GM19043 (cell line): ENCODE measurements around the gene ADIPOR1.

Source experiments
- ATAC-seq: cut with Tn5 transposase; IDR thresholded peaks from one replicate; pipeline ENCODE4 v1.9.1; 2021; ENCODE audit warnings: low read depth; ENCODE audit not compliant: unreplicated experiment

Gene ADIPOR1

DNA sequence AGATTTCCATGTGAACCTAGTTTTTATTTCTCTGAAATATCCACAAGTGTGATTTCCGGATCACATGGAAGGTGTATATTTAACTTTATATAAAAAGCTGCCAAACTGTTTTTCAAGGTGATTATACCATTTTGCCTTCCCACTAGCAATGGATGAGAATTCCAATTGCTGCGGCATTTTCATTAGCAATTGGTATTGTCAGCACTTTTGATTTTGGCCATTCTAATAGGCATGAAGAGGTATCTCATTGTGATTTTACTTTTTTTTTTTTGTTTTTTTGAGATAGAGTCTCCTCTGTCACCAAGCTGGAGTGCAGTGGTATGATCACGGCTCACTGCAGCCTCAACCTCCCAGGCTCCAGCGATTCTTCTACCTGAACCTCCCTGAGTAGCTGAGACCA lies 13.9 kb upstream of the ADIPOR1 start:
- no peak for ATAC-seq

DNA sequence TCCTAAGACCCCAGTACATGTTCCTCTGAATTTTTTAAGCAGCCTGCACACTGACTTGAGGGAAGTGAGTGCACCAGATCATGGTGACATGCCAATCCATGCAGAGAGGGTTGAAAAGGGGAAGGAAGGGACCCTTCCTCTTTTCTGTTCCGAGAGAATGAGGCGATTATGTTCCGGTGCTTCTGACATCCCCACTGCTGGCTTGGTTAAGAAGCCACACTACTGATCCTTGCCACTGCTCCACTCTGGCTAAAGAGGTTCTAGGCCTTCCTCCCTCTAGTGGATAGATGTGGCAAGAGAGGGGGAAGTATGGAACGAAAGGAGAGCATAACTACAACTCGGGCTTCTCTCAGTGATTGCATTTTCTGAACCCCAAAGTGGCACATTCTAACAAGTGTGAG lies 10.8 kb upstream of the ADIPOR1 start:
- ATAC-seq, result peak; percentile 62

DNA sequence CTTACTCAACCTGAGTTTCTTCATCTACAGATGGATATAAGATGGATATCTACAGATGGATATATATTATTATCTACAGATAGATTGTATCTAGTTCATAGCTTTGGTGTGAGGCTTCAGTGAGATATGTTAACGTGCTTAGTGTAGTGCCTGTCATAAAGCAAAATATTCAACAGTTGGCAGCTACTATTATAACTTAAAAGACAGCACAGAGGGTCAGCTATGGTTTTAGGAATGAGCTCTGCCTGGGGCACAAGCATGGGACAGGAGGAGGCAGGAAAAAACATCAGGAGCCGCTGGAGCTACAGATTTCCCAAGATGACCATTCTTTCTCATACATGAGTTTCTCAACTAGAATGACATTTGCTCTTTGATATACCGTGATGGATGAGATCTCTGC lies 10.2 kb upstream of the ADIPOR1 start:
- ATAC-seq, result no peak

DNA sequence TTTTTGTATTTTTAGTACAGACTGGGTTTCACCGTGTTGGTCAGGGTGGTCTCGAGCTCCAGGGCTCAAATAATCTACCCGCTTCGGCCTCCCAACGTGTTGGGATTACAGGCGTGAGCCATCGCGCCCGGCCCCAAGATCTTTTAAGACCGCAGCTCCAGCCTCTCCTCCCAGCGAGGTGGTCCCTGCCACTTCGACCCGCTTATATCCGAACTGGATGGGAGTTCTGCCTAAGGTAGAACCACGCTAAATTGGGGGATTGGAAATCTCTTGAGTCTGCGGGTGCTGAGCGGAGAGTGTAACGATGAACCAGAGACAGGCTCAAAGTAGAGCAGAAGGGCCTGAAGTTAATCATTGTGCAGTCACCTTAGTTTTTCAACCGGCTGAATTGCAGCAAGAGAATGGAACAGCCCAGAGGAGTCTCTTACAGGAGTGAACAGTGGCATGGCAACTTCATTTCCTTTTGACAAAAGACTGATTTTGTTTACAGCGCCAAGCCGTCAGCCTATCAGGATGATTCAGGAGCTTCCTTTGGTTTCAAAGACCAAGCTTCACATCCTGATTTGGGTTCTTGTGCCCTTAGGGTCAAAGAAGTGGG lies 9.7 kb upstream of the ADIPOR1 start:
- no peak for ATAC-seq

DNA sequence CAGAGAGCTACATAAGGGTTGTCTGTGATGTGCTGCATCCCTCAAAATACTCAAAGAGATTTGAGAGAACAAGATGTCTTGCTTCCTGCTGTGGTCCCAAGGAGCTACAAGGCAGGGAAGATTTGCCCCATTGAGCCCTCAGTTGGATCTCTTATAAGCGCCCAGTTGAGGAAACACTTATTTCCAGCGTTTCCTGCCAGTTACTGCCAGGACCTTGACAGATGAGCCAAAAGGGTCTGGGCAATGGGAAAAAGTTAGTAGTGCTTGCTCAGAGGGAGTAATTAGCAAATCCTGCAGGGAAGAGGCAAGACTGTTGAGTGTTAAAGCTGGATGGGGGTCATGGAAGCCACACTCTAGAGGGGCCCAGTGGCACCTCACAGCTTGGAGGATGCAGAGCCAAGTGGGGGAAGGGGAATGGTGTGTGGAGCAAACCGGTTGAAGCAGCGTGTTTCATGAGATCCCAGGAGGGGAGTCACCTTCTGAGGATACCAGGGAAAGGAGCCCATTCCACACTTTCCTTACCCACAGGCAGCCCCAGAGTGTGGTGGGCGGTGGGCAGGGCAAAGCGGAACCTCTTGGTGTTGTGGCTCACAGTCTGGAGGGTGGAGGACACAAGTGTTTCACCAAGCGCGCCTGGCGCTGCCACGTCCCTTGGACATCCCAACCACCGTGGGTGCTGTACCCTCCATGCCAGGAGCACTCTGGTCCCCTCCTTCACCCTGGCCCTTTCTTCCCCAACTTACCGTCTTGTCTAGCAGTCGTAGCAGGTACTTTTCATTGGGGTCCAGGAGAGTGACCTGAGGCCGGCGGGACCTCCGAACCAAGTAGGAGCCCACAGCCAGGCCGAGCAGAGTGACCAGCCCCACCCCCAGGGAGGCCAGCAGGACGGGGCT lies 8.1 kb upstream of the ADIPOR1 start:
- no peak for ATAC-seq

DNA sequence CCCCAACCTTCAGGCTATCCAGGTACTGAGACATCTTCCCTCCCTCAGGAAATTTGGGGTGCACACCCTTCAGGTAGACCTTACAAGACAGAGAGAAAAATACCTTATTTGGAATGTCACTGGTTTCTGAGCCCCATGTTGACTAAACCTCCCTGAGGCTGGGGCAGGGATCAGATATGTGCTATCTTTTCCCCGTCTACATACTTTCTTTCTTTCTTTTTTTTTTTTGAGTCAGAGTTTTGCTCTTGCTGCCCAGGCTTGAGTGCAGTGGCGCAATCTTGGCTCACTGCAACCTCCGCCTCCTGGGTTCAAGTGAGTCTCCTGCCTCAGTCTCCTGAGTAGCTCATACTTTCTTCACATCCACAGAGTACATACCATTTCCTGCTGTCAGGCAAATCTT lies 7.3 kb upstream of the ADIPOR1 start:
- no peak for ATAC-seq

DNA sequence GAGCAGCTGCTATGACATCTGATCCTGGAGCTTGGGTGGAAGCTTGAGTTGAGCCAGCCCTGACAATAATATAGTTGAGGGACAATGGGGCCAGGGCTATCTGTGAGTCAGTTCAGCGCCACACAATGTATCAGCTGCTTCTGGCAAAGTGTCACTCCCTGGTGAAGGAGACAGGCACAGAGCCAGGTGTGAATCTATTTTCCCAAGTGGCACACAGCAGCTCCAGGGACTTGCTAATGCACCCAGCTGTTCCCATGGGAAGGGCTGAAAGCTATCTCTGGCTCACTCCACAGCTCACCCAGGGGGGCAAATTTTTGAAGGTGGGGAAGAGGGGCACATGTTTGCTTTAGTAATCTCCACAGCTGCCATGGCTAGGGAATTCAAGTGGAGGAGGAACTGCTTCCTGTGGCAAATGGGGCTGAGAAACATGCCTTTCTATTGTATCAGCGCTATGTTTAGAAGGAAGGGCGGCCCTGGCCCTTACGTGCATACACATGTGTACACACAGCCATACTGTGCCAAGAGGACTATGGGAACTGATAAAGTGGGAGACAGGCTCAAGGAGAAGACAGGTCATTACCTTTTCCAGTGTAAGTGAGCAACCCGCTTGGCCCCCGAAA lies 6.8 kb upstream of the ADIPOR1 start:
- no peak for ATAC-seq

DNA sequence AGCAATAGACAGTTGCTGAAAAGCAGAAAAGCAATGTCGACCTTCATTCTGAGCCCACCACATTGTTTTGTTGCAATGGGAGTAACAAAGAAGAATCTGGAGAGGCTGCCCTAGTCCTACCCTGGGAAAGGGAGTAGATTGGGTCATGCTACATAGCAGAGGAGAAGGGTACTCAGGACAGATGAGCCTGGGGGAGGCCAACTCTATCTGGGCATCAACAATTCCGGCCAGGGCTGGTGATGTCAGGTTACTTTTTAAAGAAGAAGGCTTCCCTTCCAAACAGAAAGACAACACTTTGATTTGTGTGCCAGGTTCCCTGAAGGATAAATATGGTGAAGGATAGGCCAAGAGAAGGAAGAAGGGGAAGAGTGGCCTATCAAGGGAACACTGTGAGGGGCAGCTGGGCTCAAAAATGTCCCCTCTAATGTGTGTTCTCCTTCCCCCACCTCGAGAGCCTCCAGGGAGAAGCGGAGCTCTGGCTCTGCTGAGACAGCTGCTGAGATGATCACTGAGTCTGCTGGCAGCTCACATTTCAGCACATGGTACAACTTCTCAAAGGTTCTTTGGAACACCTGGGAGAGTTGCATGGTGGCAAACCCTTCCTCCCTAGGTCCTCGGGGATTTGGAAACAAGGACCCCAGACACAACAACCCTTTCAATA lies 3.2 kb upstream of the ADIPOR1 start:
- ATAC-seq, result no peak

DNA sequence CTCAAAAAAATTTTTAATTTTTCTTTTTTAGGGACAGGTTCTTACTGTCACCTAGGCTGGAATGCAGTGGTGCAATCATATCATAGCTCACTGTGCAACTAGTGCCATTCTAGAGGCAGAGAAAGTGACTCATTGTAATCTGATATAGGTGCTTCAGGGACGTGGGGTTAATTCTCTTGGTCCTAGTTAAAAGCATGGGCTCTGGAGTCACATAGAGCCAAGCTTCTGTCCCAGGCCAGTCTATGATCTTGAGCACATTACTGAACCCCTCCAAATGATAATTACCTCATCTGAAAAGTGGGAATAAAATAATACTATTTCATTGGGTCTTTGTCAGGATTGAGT lies 1.1 kb upstream of the ADIPOR1 start:
- ATAC-seq, result no peak

DNA sequence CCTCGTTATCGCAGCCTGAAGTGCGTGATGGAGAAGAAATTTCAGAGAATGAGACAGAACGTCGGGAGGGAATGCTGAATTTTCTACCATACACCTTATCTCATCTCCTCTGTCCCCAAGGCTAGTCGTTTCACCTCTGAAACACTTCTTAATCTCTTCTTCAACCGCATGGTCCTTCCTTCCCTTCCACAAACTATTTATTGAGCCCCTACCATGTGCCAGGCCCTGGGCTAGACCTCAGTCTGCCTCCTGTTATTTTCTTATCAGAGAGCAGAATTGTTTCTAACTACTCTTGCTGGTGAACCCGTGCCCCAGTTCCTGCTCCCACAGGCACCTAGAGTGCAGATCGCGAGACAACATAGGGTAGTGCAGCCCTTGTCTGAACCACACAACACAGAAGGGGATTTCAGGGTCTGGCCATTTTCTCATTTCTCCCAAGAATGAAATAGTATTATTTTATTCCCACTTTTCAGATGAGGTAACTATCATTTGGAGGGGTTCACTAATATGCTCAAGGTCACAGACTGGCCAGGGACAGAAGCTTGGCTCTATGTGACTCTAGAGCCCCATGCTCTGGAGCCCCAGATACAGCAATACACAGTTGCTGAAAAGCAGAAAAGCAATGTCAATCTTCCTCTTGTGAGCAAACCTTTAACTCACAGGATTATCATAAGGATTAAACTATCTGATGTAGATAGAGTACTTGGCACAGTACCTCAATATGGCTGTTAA lies 598 bp upstream of the ADIPOR1 start:
- ATAC-seq, result no peak

DNA sequence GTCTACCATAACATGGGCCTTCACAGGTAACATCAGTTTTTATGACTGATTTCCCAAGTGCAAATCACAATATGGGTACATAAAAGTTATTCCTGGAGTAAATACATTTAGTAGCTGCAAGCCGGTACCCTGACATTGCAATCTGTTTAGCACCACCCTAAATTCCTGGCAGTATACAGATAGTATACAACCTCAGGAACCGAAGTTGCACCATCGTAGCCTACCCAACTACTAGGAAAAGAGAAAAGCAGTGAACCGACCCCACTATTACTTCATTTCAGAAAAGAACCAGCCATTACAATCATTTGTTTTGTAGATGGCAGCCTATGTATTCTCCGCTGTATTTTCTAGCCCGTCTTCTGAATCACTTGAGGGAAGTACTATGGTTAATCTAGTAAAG lies 1.1 kb downstream of the ADIPOR1 start:
- ATAC-seq, result no peak

DNA sequence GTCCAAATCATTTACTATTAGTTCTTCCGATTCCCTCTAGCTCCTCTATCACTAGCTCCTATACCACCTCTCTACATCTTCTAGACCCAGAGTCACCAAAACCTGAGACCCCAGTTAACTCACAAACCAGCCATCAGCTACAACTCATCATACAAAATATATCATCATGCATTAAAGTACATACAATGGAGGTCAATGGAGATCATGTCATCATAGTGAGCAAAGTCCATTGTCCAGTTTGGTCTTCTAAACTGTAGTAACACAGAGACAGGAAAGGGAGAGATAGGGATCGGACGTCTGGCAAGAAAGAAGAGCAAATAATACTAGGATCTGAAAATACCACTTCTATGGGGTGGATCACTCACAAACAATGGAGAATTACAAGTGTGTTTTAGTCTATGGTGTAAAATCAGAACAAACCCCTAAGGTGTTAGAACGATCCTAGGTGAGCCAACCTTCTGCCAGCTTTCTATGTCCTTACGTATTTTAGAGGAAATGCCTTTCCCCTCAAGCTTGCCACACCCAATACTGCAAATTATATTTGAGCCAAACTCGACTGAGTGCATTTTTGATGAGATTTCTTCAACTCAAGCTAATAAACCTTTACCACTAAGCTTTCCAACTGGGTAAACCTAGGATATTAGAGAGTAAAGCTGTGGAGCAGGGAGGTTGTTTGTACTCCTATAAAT lies 3.9 kb downstream of the ADIPOR1 start:
- no peak for ATAC-seq

DNA sequence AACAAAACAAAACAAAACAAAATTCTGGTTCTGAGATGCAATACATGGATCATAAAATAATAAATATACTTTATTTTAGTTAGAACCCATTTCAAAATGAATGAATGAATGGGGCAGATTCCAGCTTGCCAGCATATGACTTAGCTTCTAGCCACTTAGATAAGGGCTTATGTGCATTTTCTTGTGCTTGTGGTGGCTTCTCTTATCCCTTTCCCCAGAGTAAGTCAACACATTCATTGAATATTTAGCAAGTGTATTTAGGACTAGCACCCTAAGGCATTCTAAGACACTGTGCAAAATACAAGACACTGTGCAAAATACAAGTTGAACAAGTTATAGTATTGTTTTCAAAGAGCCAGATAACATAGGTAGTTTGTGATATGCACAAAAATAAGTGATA lies 4.7 kb downstream of the ADIPOR1 start:
- ATAC-seq, result no peak

DNA sequence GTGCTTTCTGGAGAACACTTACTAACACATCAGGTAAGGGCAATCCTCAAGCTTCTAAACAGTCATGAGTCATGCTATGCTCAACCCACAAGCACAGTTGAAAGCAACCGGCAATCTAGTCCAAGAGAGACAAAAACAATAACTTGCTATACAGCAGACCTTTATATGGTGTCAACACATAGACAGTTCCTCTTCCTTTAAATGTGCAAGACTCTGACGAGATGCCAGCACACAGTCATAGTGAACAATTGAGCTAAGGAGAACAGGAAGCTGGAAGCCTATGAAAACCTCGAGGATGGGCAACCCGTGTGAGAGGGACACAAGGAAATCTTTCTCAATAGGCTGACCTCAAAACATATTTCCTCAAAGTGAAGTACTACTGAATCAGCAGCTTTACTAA lies 5.3 kb downstream of the ADIPOR1 start:
- no peak for ATAC-seq

DNA sequence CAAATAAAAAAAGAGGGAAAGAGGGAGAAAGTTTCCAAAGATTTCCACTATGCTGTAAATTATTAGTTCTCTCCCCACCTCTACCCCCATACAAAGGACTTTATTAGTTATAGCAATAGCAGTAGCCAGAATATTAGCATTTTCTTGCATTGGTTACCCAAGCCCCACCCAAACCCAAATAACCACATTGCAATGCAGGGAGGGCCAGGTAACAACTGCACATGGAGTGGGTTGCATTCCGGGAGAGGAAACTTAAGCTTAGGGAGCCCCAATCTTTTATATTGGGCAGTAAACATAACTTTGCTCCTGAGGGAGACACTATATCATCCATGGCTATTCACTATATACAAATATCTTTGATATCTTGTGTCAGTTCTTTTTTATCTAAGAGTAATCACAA lies 6.0 kb downstream of the ADIPOR1 start:
- ATAC-seq, result no peak

DNA sequence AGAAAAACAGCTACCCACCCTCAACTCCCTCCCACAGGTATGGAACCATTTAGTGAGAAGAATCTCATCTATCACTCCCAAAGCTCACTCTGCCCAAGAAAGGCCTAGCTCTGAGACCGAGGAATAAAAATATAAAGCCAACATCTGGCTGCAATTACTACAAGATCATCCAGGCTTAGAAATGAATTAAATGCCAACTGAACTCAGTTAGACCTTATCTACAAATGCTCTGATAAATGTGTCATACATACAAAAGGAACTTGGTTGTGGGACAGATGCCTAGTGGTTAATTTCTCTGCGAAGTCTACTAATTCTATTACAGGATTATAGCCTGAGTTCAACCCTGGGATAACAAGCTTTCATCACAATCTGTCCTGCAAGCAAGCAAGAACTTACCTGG lies 6.7 kb downstream of the ADIPOR1 start:
- ATAC-seq, result no peak

DNA sequence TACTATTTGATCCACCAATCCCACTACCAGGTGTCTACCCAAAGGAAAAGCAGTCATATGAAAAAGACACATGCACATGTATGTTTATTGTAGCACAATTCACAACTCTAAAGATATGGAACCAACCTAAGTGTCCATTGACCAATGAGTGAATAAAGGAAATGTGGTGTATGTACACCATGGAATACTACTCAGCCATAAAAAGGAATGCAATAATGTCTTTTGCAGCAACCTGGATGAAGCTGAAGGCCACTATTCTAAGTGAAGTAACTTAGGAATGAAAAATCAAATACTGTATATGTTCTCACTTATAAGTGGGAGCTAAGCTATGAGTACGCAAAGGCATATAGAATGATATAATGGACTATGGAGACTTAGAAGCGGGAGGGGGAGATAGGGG lies 12.6 kb downstream of the ADIPOR1 start:
- ATAC-seq, result no peak

DNA sequence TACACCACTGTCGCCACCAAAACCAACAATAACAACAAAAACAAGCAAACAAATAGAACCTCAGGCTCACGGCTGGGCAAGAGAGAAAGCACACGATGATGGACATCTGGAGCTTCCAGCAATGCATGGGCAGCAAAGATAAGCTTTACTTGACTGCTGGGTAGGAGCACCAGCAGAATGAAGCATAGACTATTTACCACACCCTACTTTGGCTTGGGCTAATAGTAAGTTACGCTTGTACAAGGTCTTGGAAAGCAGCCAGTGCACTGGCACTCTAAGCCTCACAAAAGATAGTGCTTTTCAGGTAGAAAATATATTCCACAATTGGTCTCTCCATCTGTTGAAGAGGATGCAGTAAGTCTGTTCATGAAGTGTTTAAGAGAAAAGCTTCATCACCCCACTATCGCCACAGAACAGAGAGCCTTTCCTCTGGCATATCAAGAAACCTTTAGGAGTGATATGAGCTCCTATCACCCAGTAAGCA lies 13.6 kb downstream of the ADIPOR1 start:
- ATAC-seq, result no peak

DNA sequence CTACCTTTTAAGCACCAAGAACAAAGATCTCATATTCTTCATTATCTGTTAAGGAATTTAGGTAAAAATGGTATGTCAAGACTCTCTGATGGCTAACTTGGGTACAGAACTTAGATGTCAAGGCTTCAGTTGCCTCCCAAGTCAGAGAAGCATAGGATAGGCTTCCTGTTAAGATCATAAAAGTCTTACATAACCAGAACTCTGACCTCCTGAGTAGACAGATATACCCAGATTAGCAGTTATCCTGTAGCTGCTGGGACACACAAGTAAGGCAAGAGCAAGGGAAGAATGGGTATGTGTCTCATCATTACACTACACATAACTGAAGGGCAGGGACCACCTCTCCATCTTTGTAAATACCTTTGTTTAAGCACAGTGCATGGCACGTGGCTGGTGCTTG lies 15.7 kb downstream of the ADIPOR1 start:
- no peak for ATAC-seq

DNA sequence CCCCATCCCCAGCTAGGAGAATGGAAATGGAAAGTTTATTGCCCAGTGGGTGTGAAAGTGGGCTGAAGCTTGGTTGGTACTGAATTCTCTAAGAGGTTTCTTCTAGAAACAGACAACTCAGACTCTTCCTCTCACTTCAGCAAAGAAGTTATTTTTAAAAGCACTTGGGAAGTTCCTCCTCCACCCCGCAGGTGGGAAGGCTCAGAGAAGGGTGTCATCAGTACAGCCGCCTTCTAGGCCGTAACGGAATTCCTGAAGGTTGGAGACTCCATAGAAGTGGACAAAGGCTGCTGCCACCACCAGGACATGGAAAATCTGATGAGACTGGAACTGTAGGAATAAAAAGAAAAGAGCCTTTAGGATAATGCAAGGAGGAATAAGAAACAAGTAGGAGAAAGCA lies 16.7 kb downstream of the ADIPOR1 start:
- no peak for ATAC-seq
